ENCODE results near the gene SPIB. TPM values are rescaled to one million over a fixed set of nuclear protein-coding genes. Genes with fewer than 3 reads are reported as not detected.
"Not testable (repeated sequence)": the region's sequence is repeated elsewhere in the genome, so short reads cannot be mapped to it uniquely, and the experiment has no call there.

Gene SPIB
- total RNA-seq, 2 experiments from 2014 or later, result 1.6 TPM

- Mint-ChIP-seq H3K27ac (no peak overlapping the region), H3K36me3 (no peaks in the 10 kb centered on the region), H3K4me3 (no peak overlapping the region), H3K4me1 (peaks cover 11% of the 10 kb centered on the region), H3K27me3 (peaks cover 22% of the 10 kb centered on the region), H3K9me3 (no peaks in the 10 kb centered on the region)
- no peak for DNase-seq
Measured at GRCh38 chr19:50435221-50435620, 16.5 kb downstream of the SPIB start.

- Mint-ChIP-seq H3K27me3 (peaks cover 19% of the 10 kb centered on the region), H3K27ac (no peak overlapping the region), H3K36me3 (no peaks in the 10 kb centered on the region), H3K4me1 (peaks cover 11% of the 10 kb centered on the region), H3K9me3 (no peaks in the 10 kb centered on the region), H3K4me3 (no peak overlapping the region)
- DNase-seq, result no peak
Measured at GRCh38 chr19:50435627-50436026, 16.9 kb downstream of the SPIB start.

GRCh38 chr19:50437862-50438449, 19.2 kb downstream of the SPIB start:
- H3K27me3 Mint-ChIP-seq, result peaks cover 4% of the 10 kb centered on the region
- no peaks in the 10 kb centered on the region for H3K9me3 Mint-ChIP-seq
- no peak overlapping the region for H3K4me3 Mint-ChIP-seq
- H3K36me3 Mint-ChIP-seq, result no peaks in the 10 kb centered on the region
- no peak for DNase-seq
- H3K4me1 Mint-ChIP-seq, result no peaks in the 10 kb centered on the region
- H3K27ac Mint-ChIP-seq, result no peak overlapping the region

GRCh38 chr19:50439130-50439529, 20.4 kb downstream of the SPIB start:
- H3K36me3 Mint-ChIP-seq, H3K27ac Mint-ChIP-seq, H3K9me3 Mint-ChIP-seq, H3K4me1 Mint-ChIP-seq, H3K27me3 Mint-ChIP-seq, DNase-seq, H3K4me3 Mint-ChIP-seq: not testable (repeated sequence)

GRCh38 chr19:50444059-50444458, 25.3 kb downstream of the SPIB start:
- Mint-ChIP-seq H3K9me3 (no peaks in the 10 kb centered on the region), H3K36me3 (peaks cover 2% of the 10 kb centered on the region), H3K27ac (no peak overlapping the region), H3K4me1 (no peaks in the 10 kb centered on the region), H3K27me3 (no peaks in the 10 kb centered on the region), H3K4me3 (no peak overlapping the region)
- DNase-seq, result no peak

- H3K9me3 Mint-ChIP-seq, result no peaks in the 10 kb centered on the region
- peaks cover 2% of the 10 kb centered on the region for H3K36me3 Mint-ChIP-seq
- H3K4me1 Mint-ChIP-seq, result no peaks in the 10 kb centered on the region
- peaks cover 13% of the 10 kb centered on the region for H3K27me3 Mint-ChIP-seq
- DNase-seq, result no peak
- H3K4me3 Mint-ChIP-seq, result no peak overlapping the region
- H3K27ac Mint-ChIP-seq, result no peak overlapping the region
Measured at GRCh38 chr19:50447053-50447452, 28.3 kb downstream of the SPIB start.

GRCh38 chr19:50447750-50448149, 29.0 kb downstream of the SPIB start:
- Mint-ChIP-seq H3K9me3 (no peaks in the 10 kb centered on the region), H3K4me1 (no peaks in the 10 kb centered on the region), H3K27ac (no peak overlapping the region), H3K27me3 (peaks cover 13% of the 10 kb centered on the region), H3K4me3 (no peak overlapping the region), H3K36me3 (peaks cover 2% of the 10 kb centered on the region)
- DNase-seq, result no peak

- peaks cover 13% of the 10 kb centered on the region for H3K27me3 Mint-ChIP-seq
- no peaks in the 10 kb centered on the region for H3K4me1 Mint-ChIP-seq
- peaks cover 2% of the 10 kb centered on the region for H3K36me3 Mint-ChIP-seq
- no peaks in the 10 kb centered on the region for H3K9me3 Mint-ChIP-seq
- no peak overlapping the region for H3K27ac Mint-ChIP-seq
- no peak overlapping the region for H3K4me3 Mint-ChIP-seq
- DNase-seq, result no peak
Measured at GRCh38 chr19:50449236-50449899, 30.6 kb downstream of the SPIB start.

GRCh38 chr19:50450369-50451222, 31.9 kb downstream of the SPIB start:
- Mint-ChIP-seq H3K36me3 (peaks cover 2% of the 10 kb centered on the region), H3K4me1 (no peaks in the 10 kb centered on the region), H3K27ac (no peak overlapping the region), H3K4me3 (no peak overlapping the region), H3K27me3 (peaks cover 13% of the 10 kb centered on the region), H3K9me3 (no peaks in the 10 kb centered on the region)
- DNase-seq, result no peak

GRCh38 chr19:50451223-50451534, 32.4 kb downstream of the SPIB start:
- Mint-ChIP-seq H3K4me1 (no peaks in the 10 kb centered on the region), H3K27ac (no peak overlapping the region), H3K27me3 (peaks cover 13% of the 10 kb centered on the region), H3K9me3 (no peaks in the 10 kb centered on the region), H3K4me3 (no peak overlapping the region), H3K36me3 (peaks cover 2% of the 10 kb centered on the region)
- DNase-seq, result no peak

GRCh38 chr19:50453243-50453642, 34.5 kb downstream of the SPIB start:
- H3K4me1 Mint-ChIP-seq, result no peaks in the 10 kb centered on the region
- H3K27me3 Mint-ChIP-seq, result peaks cover 27% of the 10 kb centered on the region
- no peak for DNase-seq
- H3K36me3 Mint-ChIP-seq, result no peaks in the 10 kb centered on the region
- no peak overlapping the region for H3K4me3 Mint-ChIP-seq
- no peak overlapping the region for H3K27ac Mint-ChIP-seq
- no peaks in the 10 kb centered on the region for H3K9me3 Mint-ChIP-seq

GRCh38 chr19:50455992-50456391, 37.3 kb downstream of the SPIB start:
- no peak for DNase-seq
- Mint-ChIP-seq H3K4me1 (peaks cover 6% of the 10 kb centered on the region), H3K27ac (no peak overlapping the region), H3K4me3 (no peak overlapping the region), H3K9me3 (no peaks in the 10 kb centered on the region), H3K36me3 (no peaks in the 10 kb centered on the region), H3K27me3 (peaks cover 36% of the 10 kb centered on the region)

- Mint-ChIP-seq H3K9me3 (no peaks in the 10 kb centered on the region), H3K4me3 (no peak overlapping the region), H3K27ac (no peak overlapping the region), H3K36me3 (no peaks in the 10 kb centered on the region), H3K4me1 (peaks cover 6% of the 10 kb centered on the region), H3K27me3 (peaks cover 41% of the 10 kb centered on the region)
- DNase-seq, result no peak
Measured at GRCh38 chr19:50457300-50457699, 38.6 kb downstream of the SPIB start.

- Mint-ChIP-seq H3K27ac (no peak overlapping the region), H3K4me3 (no peak overlapping the region), H3K9me3 (no peaks in the 10 kb centered on the region), H3K4me1 (peaks cover 6% of the 10 kb centered on the region), H3K36me3 (no peaks in the 10 kb centered on the region), H3K27me3 (peaks cover 41% of the 10 kb centered on the region)
- DNase-seq, result no peak
Measured at GRCh38 chr19:50458396-50459066, 39.8 kb downstream of the SPIB start.

- Mint-ChIP-seq H3K36me3 (no peaks in the 10 kb centered on the region), H3K4me3 (no peak overlapping the region), H3K4me1 (peaks cover 6% of the 10 kb centered on the region), H3K27ac (no peak overlapping the region), H3K27me3 (peaks cover 41% of the 10 kb centered on the region), H3K9me3 (no peaks in the 10 kb centered on the region)
- DNase-seq, result no peak
Measured at GRCh38 chr19:50459067-50459456, 40.3 kb downstream of the SPIB start.

All from activated naive CD8-positive, alpha-beta T cell treated with anti-CD3 and anti-CD28 coated beads for 36 hours (primary cell).